Spleen (tissue), 11 donors: ENCODE data around the gene KCNJ9. TPM values are rescaled to one million over a fixed set of nuclear protein-coding genes. Genes with fewer than 3 reads are reported as not detected.
A peak's percentile ranks its signal among the peaks of the same experiment; 100 is the strongest.
"Not testable (repeated sequence)": the region's sequence is repeated elsewhere in the genome, so short reads cannot be mapped to it uniquely, and the experiment has no call there.

Experiments used
- DNase-seq: peaks from one replicate; pipeline ENCODE4 v3.0.0-alpha.2; 2020
- H3K27ac ChIP-seq, 8 donors: fragments of 200-600 bp; sonication (generic) in 7 of 8; 1 replicate in 4 of 8; 2 replicates in 4 of 8; pipeline versions ENCODE4 v1.5.0 to v1.8.0; 2016 to 2021; ENCODE audit warnings: inconsistent platforms in 4 of 8, mild to moderate bottlenecking in 4 of 8, moderate library complexity in 1 of 8
- H3K27me3 ChIP-seq, 7 donors: fragments of 200-600 bp; sonication (generic) in 6 of 7; replicated peaks in 1 of 7; 1 replicate in 4 of 7; 2 replicates in 3 of 7; pipeline versions ENCODE4 v1.5.0 to v1.8.0; 2016 to 2021; ENCODE audit warnings: inconsistent platforms in 3 of 7, mild to moderate bottlenecking in 1 of 7
- H3K36me3 ChIP-seq, 6 donors: fragments of 200-600 bp; sonication (generic) in 5 of 6; 1 replicate in 4 of 6; 2 replicates in 2 of 6; pipeline versions ENCODE4 v1.5.0 to v1.8.0; 2016 to 2021; ENCODE audit warnings: inconsistent platforms in 2 of 6
- H3K4me1 ChIP-seq, 6 donors: fragments of 200-600 bp; sonication (generic) in 5 of 6; 1 replicate in 3 of 6; 2 replicates in 3 of 6; pipeline versions ENCODE4 v1.5.0 to v1.8.0; 2016 to 2021; ENCODE audit warnings: inconsistent platforms in 3 of 6
- H3K4me3 ChIP-seq, 8 donors: fragments of 200-600 bp; sonication (generic) in 7 of 8; 1 replicate in 4 of 8; 2 replicates in 4 of 8; pipeline versions ENCODE4 v1.5.0 to v1.8.0; 2016 to 2021; ENCODE audit warnings: inconsistent platforms in 4 of 8, mild to moderate bottlenecking in 4 of 8, moderate library complexity in 2 of 8
- H3K9me3 ChIP-seq, 8 donors: fragments of 200-600 bp; sonication (generic) in 7 of 8; 1 replicate in 4 of 8; 2 replicates in 4 of 8; pipeline versions ENCODE4 v1.5.0 to v1.8.0; 2016 to 2021; ENCODE audit warnings: inconsistent platforms in 4 of 8
- CTCF ChIP-seq, 11 experiments: fragments of 200-600 bp in 7 of 11; fragments of 450-650 bp in 4 of 11; sonication (generic) in 4 of 11; IDR thresholded peaks in 8 of 11; conservative IDR thresholded peaks in 3 of 11; 1 replicate in 7 of 11; 2 replicates in 4 of 11; pipeline versions ENCODE4 v1.4.0 to v1.8.0; 2016 to 2021; ENCODE audit warnings: antibody characterized with exemption in 11 of 11, inconsistent platforms in 4 of 11, mild to moderate bottlenecking in 1 of 11
- POLR2A ChIP-seq, 3 donors: fragments of 450-650 bp; IDR thresholded peaks; one replicate each; pipeline ENCODE4 v1.5.1; 2017; ENCODE audit warnings: antibody characterized with exemption in 3 of 3, mild to moderate bottlenecking in 1 of 3
- POLR2AphosphoS5 ChIP-seq, 3 donors: sonication (generic); formaldehyde crosslinking; IDR thresholded peaks; one replicate each; pipeline ENCODE4 v1.5.1; 2017; ENCODE audit warnings: antibody characterized with exemption in 3 of 3
- WGBS, 5 donors: extraction: QIAGEN DNeasy Blood & Tissue Kit in 3 of 5; methylation state at CpG; one replicate each; pipeline versions ENCODE4 v1.1.5 to v1.1.7; 2013 to 2018; 5-methylcytosine and 5-hydroxymethylcytosine counted together
- intact Hi-C: fragments of 100-400 bp; cut with DNase I; formaldehyde crosslinking; loops from one replicate; pipeline ENCODE4 v1.15.0; 2023; ENCODE audit warnings: low total_unique reads
- polyA plus RNA-seq, 3 donors: library from polyadenylated mRNA; stranded (reverse); fragments of 200-250 nt; gene quantifications; one replicate each; pipeline ENCODE4 v1.2.1, GENCODE V29; 2013
- total RNA-seq, 7 donors: library from RNA; depleted of rRNA in 3 of 7; stranded (reverse); fragments of >200 nt in 3 of 7; fragmentation: NEBNext Ultra II Directional in 4 of 7; extraction: Animal tissue kit (Norgen Biotek cat#: 25700) in 4 of 7; gene quantifications; one replicate each; pipeline versions ENCODE4 v1.1.0 to v1.2.1, GENCODE V29; 2016 to 2021
- donor health status: healthy with polysubstance abuse.
- donor health status: DM: no; HTN: no; CAD: no; lungs with moderate emphysema.
- donor health status: DM: no; HTN: no; CAD: no.
- donor health status: Bipolar disorder and iron deficiency.
- donor health status: healthy.
- donor health status: DM: no; HTN: no; CAD: no.
- donor health status: DM: yes; HTN: yes; CAD: no.

The KCNJ9 gene
- total and polyA plus RNA-seq, 10 donors: not detected

GRCh38 chr1:160108888-160109662, 27.7 kb downstream of the KCNJ9 start:
- WGBS, 5 donors: 54 to 79% (median 64%) methylated on average over 4 to 6 of the region's 6 CpGs
- intact Hi-C loops: loop anchor here (10.0 kb wide), 2 partner anchors 76 to 146 kb away; no protein-coding TSS in a partner anchor

GRCh38 chr1:160109686-160110085, 28.3 kb downstream of the KCNJ9 start:
- WGBS, 5 donors: 69 to 82% (median 74%) methylated on average over 4 of the region's 4 CpGs
- H3K9me3 ChIP-seq: no peaks in the 10 kb centered on the region
- DNase-seq: no peak
- TF ChIP-seq POLR2A (IDR thresholded peaks at IDR 0.05) (no peak), POLR2AphosphoS5 (IDR thresholded peaks at IDR 0.05) (no peak), CTCF (IDR thresholded peaks at IDR 0.05 in 8 of 11, conservative IDR thresholded peaks at IDR 0.05 in 3 of 11) (no peak)
- no peak overlapping the region for H3K4me3 ChIP-seq
- intact Hi-C loops: loop anchor here (10.0 kb wide), 2 partner anchors 75 to 145 kb away; no protein-coding TSS in a partner anchor
- peaks cover 0 to 8% (median 2%) of the 10 kb centered on the region in 6 donors for H3K4me1 ChIP-seq
- H3K36me3 ChIP-seq: no peaks in the 10 kb centered on the region
- H3K27ac ChIP-seq: no peak overlapping the region
- peaks cover 0 to 8% (median 0%) of the 10 kb centered on the region in 7 donors for H3K27me3 ChIP-seq

More at GRCh38 chr1:160108888-160109662, 27.7 kb downstream of the KCNJ9 start:
- TF ChIP-seq POLR2A (IDR thresholded peaks at IDR 0.05) (no peak), CTCF (IDR thresholded peaks at IDR 0.05 in 8 of 11, conservative IDR thresholded peaks at IDR 0.05 in 3 of 11) (peak in 10 of 11 experiments; percentile 6 to 62 (median 49))
- H3K27ac ChIP-seq: no peak overlapping the region
- no peaks in the 10 kb centered on the region for H3K36me3 ChIP-seq
- peaks cover 0 to 14% (median 5%) of the 10 kb centered on the region in 6 donors for H3K4me1 ChIP-seq
- H3K9me3 ChIP-seq: no peaks in the 10 kb centered on the region
- DNase-seq: no peak
- H3K27me3 ChIP-seq: peaks cover 0 to 8% (median 0%) of the 10 kb centered on the region in 7 donors
- H3K4me3 ChIP-seq: no peak overlapping the region

- H3K27me3 ChIP-seq: peaks cover 0 to 21% (median 0%) of the 10 kb centered on the region in 7 donors
- 89 to 96% (median 93%) methylated on average over 10 of the region's 10 CpGs for WGBS, 5 donors
- intact Hi-C loops, H3K36me3 ChIP-seq, H3K4me3 ChIP-seq, H3K9me3 ChIP-seq, H3K27ac ChIP-seq, DNase-seq, H3K4me1 ChIP-seq: not testable (repeated sequence)
Measured at GRCh38 chr1:160111462-160111861, 30.1 kb downstream of the KCNJ9 start.

DNA sequence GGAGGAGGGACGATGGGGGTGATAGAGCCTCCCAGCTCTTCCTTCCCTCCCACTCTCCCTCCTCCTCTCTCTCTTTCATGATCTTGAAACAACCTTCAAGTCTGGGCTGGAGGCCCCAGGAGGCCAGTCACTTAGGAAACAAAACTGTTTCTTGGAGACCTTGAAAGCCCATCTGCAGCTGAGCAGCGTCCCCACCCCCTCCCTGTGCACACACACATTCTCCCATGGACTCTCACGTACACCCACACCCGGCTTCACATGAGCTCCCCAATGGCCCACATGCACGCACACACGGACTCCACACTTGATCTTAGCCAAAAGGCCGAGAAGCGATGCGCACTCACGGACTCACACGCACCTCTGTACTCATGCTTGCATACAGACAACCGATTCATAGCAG, 31.0 kb downstream of the KCNJ9 start:
- peaks cover 0 to 30% (median 0%) of the 10 kb centered on the region in 7 donors for H3K27me3 ChIP-seq
- no peak for DNase-seq
- no peak overlapping the region for H3K4me3 ChIP-seq
- H3K4me1 ChIP-seq: peaks cover 0 to 4% (median 0%) of the 10 kb centered on the region in 6 donors
- H3K36me3 ChIP-seq: no peaks in the 10 kb centered on the region
- no peak overlapping the region for H3K27ac ChIP-seq
- H3K9me3 ChIP-seq: no peaks in the 10 kb centered on the region
- intact Hi-C loops: no loop called here
- 82 to 89% (median 87%) methylated on average over 12 of the region's 12 CpGs for WGBS, 5 donors
- no peak for TF ChIP-seq CTCF (IDR thresholded peaks at IDR 0.05 in 8 of 11, conservative IDR thresholded peaks at IDR 0.05 in 3 of 11)
- TF ChIP-seq POLR2A (IDR thresholded peaks at IDR 0.05): no peak
- no peak for TF ChIP-seq POLR2AphosphoS5 (IDR thresholded peaks at IDR 0.05)
